ENCODE data around the gene VSIG8.
"Not testable (repeated sequence)": the region's sequence is repeated elsewhere in the genome, so short reads cannot be mapped to it uniquely, and the experiment has no call there.

Gene VSIG8

GRCh38 chr1:159862557-159862956 lies at the start of gene VSIG8:
TSS of gene VSIG8 (minus strand) at chr1:159862657. CDS start at chr1:159862521, 136 bp downstream.
- no peak for DNase-seq (ENCODE audit: low read depth in 2 of 2)

- DNase-seq (ENCODE audit: low read depth in 2 of 2), result no peak
Observed at GRCh38 chr1:159911326-159912070, 49.0 kb upstream of the VSIG8 start.

GRCh38 chr1:159908031-159908940 lies 45.8 kb upstream of the VSIG8 start:
- no peak for DNase-seq (ENCODE audit: low read depth in 2 of 2)

- no peak for DNase-seq (ENCODE audit: low read depth in 2 of 2)
Observed at GRCh38 chr1:159906960-159907359, 44.5 kb upstream of the VSIG8 start.

GRCh38 chr1:159904036-159904435 lies 41.6 kb upstream of the VSIG8 start:
- not testable (repeated sequence) for DNase-seq (ENCODE audit: low read depth in 2 of 2)

GRCh38 chr1:159902541-159902940 lies 40.1 kb upstream of the VSIG8 start:
- no peak for DNase-seq (ENCODE audit: low read depth in 2 of 2)

GRCh38 chr1:159900755-159901360 lies 38.4 kb upstream of the VSIG8 start:
- no peak for DNase-seq (ENCODE audit: low read depth in 2 of 2)

GRCh38 chr1:159900086-159900680 lies 37.7 kb upstream of the VSIG8 start, which contains the start of gene CFAP45:
TSS of gene CFAP45 (minus strand) at chr1:159900165. CDS start at chr1:159900098, 67 bp downstream.
- no peak for DNase-seq (ENCODE audit: low read depth in 2 of 2)

GRCh38 chr1:159899634-159900033 lies 37.2 kb upstream of the VSIG8 start:
- not testable (repeated sequence) for DNase-seq (ENCODE audit: low read depth in 2 of 2)

GRCh38 chr1:159898527-159898926 lies 36.1 kb upstream of the VSIG8 start:
- no peak for DNase-seq (ENCODE audit: low read depth in 2 of 2)

GRCh38 chr1:159897962-159898361 lies 35.5 kb upstream of the VSIG8 start:
- no peak for DNase-seq (ENCODE audit: low read depth in 2 of 2)

- no peak for DNase-seq (ENCODE audit: low read depth in 2 of 2)
Observed at GRCh38 chr1:159896546-159896930, 34.1 kb upstream of the VSIG8 start.

GRCh38 chr1:159895836-159896545 lies 33.5 kb upstream of the VSIG8 start:
- no peak for DNase-seq (ENCODE audit: low read depth in 2 of 2)

- DNase-seq (ENCODE audit: low read depth in 2 of 2), result no peak
Observed at GRCh38 chr1:159895286-159895685, 32.8 kb upstream of the VSIG8 start.

GRCh38 chr1:159892944-159893343 lies 30.5 kb upstream of the VSIG8 start:
- no peak for DNase-seq (ENCODE audit: low read depth in 2 of 2)

GRCh38 chr1:159891275-159892157 lies 29.1 kb upstream of the VSIG8 start:
- DNase-seq (ENCODE audit: low read depth in 2 of 2), result peak; percentile 42 to 62

GRCh38 chr1:159890390-159890789 lies 27.9 kb upstream of the VSIG8 start:
- no peak for DNase-seq (ENCODE audit: low read depth in 2 of 2)

GRCh38 chr1:159889821-159890252 lies 27.4 kb upstream of the VSIG8 start:
- DNase-seq (ENCODE audit: low read depth in 2 of 2), result no peak

- no peak for DNase-seq (ENCODE audit: low read depth in 2 of 2)
Observed at GRCh38 chr1:159889202-159889601, 26.7 kb upstream of the VSIG8 start.

- DNase-seq (ENCODE audit: low read depth in 2 of 2), result no peak
Observed at GRCh38 chr1:159884296-159884695, 21.8 kb upstream of the VSIG8 start.

Data from stimulated activated CD8-positive, alpha-beta memory T cell treated with anti-CD3 and anti-CD28 coated beads, Interleukin-2, amount 100 ng/mL, for 1 hour (primary cell).